Measurements from ENCODE around the gene NPR3.

The NPR3 gene

GRCh38 chr5:32827981-32828380 lies 116.9 kb downstream of the NPR3 start:
- H3K4me2 ChIP-seq (ENCODE audit: low read length), result no peak overlapping the region
- H3K4me1 ChIP-seq (ENCODE audit: insufficient read depth, low read length, severe bottlenecking), result no peaks in the 10 kb centered on the region
- no peaks in the 10 kb centered on the region for H3K9me3 ChIP-seq (ENCODE audit: low read length)
- TF ChIP-seq EZH2 (IDR thresholded peaks at IDR 0.05; ENCODE audit: borderline replicate concordance, low read length) (no peak), CTCF (IDR thresholded peaks at IDR 0.05; ENCODE audit: low read length) (no peak)
- H3K4me3 ChIP-seq (ENCODE audit: low read depth, low read length, poor library complexity, severe bottlenecking), result no peak overlapping the region
- H4K20me1 ChIP-seq (ENCODE audit: insufficient read depth, low read length), result no peaks in the 10 kb centered on the region
- H3K9ac ChIP-seq (ENCODE audit: low read length), result no peak overlapping the region
- no peaks in the 10 kb centered on the region for H3K9me2 ChIP-seq (ENCODE audit: low read depth, low read length)
- no peaks in the 10 kb centered on the region for H3K36me3 ChIP-seq (ENCODE audit: insufficient read depth, low read length)
- H2AFZ ChIP-seq (ENCODE audit: low read length), result no peak overlapping the region
- H3F3A ChIP-seq (ENCODE audit: insufficient read depth, low read length), result no peaks in the 10 kb centered on the region
- no peaks in the 10 kb centered on the region for H3K27me3 ChIP-seq (ENCODE audit: insufficient read depth, low read length)
- H3K27ac ChIP-seq (ENCODE audit: low read depth, low read length, poor library complexity, severe bottlenecking), result no peak overlapping the region
- H3K79me2 ChIP-seq (ENCODE audit: insufficient read depth, low read length), result no peaks in the 10 kb centered on the region

GRCh38 chr5:32828492-32828891 lies 117.4 kb downstream of the NPR3 start:
- H3K9ac ChIP-seq (ENCODE audit: low read length), result no peak overlapping the region
- H2AFZ ChIP-seq (ENCODE audit: low read length), result no peak overlapping the region
- no peaks in the 10 kb centered on the region for H3K9me3 ChIP-seq (ENCODE audit: low read length)
- no peaks in the 10 kb centered on the region for H3F3A ChIP-seq (ENCODE audit: insufficient read depth, low read length)
- no peaks in the 10 kb centered on the region for H3K36me3 ChIP-seq (ENCODE audit: insufficient read depth, low read length)
- TF ChIP-seq CTCF (IDR thresholded peaks at IDR 0.05; ENCODE audit: low read length), result no peak
- no peak for TF ChIP-seq EZH2 (IDR thresholded peaks at IDR 0.05; ENCODE audit: borderline replicate concordance, low read length)
- H4K20me1 ChIP-seq (ENCODE audit: insufficient read depth, low read length), result no peaks in the 10 kb centered on the region
- H3K9me2 ChIP-seq (ENCODE audit: low read depth, low read length), result no peaks in the 10 kb centered on the region
- H3K4me2 ChIP-seq (ENCODE audit: low read length), result no peak overlapping the region
- H3K27ac ChIP-seq (ENCODE audit: low read depth, low read length, poor library complexity, severe bottlenecking), result no peak overlapping the region
- H3K27me3 ChIP-seq (ENCODE audit: insufficient read depth, low read length), result no peaks in the 10 kb centered on the region
- no peak overlapping the region for H3K4me3 ChIP-seq (ENCODE audit: low read depth, low read length, poor library complexity, severe bottlenecking)
- no peaks in the 10 kb centered on the region for H3K4me1 ChIP-seq (ENCODE audit: insufficient read depth, low read length, severe bottlenecking)
- no peaks in the 10 kb centered on the region for H3K79me2 ChIP-seq (ENCODE audit: insufficient read depth, low read length)

- no peak overlapping the region for H3K9ac ChIP-seq (ENCODE audit: low read length)
- no peaks in the 10 kb centered on the region for H3K9me3 ChIP-seq (ENCODE audit: low read length)
- no peak overlapping the region for H3K4me3 ChIP-seq (ENCODE audit: low read depth, low read length, poor library complexity, severe bottlenecking)
- no peaks in the 10 kb centered on the region for H3F3A ChIP-seq (ENCODE audit: insufficient read depth, low read length)
- no peak overlapping the region for H2AFZ ChIP-seq (ENCODE audit: low read length)
- no peaks in the 10 kb centered on the region for H3K9me2 ChIP-seq (ENCODE audit: low read depth, low read length)
- no peaks in the 10 kb centered on the region for H4K20me1 ChIP-seq (ENCODE audit: insufficient read depth, low read length)
- H3K27me3 ChIP-seq (ENCODE audit: insufficient read depth, low read length), result no peaks in the 10 kb centered on the region
- TF ChIP-seq CTCF (IDR thresholded peaks at IDR 0.05; ENCODE audit: low read length) (no peak), EZH2 (IDR thresholded peaks at IDR 0.05; ENCODE audit: borderline replicate concordance, low read length) (no peak)
- no peak overlapping the region for H3K27ac ChIP-seq (ENCODE audit: low read depth, low read length, poor library complexity, severe bottlenecking)
- no peaks in the 10 kb centered on the region for H3K4me1 ChIP-seq (ENCODE audit: insufficient read depth, low read length, severe bottlenecking)
- H3K4me2 ChIP-seq (ENCODE audit: low read length), result no peak overlapping the region
- H3K79me2 ChIP-seq (ENCODE audit: insufficient read depth, low read length), result no peaks in the 10 kb centered on the region
- H3K36me3 ChIP-seq (ENCODE audit: insufficient read depth, low read length), result no peaks in the 10 kb centered on the region
These were observed 120.5 kb downstream of the NPR3 start for GRCh38 chr5:32831624-32832023.

All from OCI-LY1 (cell line).